ENCODE measurements around the gene DNAAF3. TPM values are rescaled to one million over a fixed set of nuclear protein-coding genes. Genes with fewer than 3 reads are reported as not detected.

Gene DNAAF3
- polyA plus RNA-seq, 1 of the 3 experiments (the other 2 are of a cell fraction): 2.4 TPM

GRCh38 chr19:55132453-55133129 is 33.8 kb downstream of the DNAAF3 start:
- H3K27me3 ChIP-seq (ENCODE audit: insufficient read depth): peaks cover 13% of the 10 kb centered on the region; the same call in 1 of the 2 replicates
- no peaks in the 10 kb centered on the region for H4K20me1 ChIP-seq (ENCODE audit: insufficient read depth)
- 52% methylated on average over 14 of the region's 14 CpGs for WGBS (ENCODE audit: low lambda C conversion rate)
- H3K9ac ChIP-seq: no peak overlapping the region
- peak; percentile 56 for DNase-seq
- H3K36me3 ChIP-seq (replicated peaks in 1 of 2; ENCODE audit: control insufficient read depth in 1 of 2, insufficient read depth in 2 of 2, low read length in 1 of 2): no peaks in the 10 kb centered on the region
- H3K27ac ChIP-seq (ENCODE audit: low read depth in 2 of 2, low read length in 1 of 2): no peak overlapping the region
- TF ChIP-seq POLR2AphosphoS5 (IDR thresholded peaks at IDR 0.05; ENCODE audit: low read depth, low read length) (no peak), RAD21 (IDR thresholded peaks at IDR 0.05; ENCODE audit: low read length) (peak; percentile 55)
- TF ChIP-seq, protein P1, sequence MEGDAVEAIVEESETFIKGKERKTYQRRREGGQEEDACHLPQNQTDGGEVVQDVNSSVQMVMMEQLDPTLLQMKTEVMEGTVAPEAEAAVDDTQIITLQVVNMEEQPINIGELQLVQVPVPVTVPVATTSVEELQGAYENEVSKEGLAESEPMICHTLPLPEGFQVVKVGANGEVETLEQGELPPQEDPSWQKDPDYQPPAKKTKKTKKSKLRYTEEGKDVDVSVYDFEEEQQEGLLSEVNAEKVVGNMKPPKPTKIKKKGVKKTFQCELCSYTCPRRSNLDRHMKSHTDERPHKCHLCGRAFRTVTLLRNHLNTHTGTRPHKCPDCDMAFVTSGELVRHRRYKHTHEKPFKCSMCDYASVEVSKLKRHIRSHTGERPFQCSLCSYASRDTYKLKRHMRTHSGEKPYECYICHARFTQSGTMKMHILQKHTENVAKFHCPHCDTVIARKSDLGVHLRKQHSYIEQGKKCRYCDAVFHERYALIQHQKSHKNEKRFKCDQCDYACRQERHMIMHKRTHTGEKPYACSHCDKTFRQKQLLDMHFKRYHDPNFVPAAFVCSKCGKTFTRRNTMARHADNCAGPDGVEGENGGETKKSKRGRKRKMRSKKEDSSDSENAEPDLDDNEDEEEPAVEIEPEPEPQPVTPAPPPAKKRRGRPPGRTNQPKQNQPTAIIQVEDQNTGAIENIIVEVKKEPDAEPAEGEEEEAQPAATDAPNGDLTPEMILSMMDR (IDR thresholded peaks at IDR 0.05): peak; percentile 41
- peaks cover 4% of the 10 kb centered on the region for H3F3A ChIP-seq (replicated peaks; ENCODE audit: insufficient read depth)
- no peak overlapping the region for H2AFZ ChIP-seq (ENCODE audit: low read depth)
- no peaks in the 10 kb centered on the region for H3K9me2 ChIP-seq
- POLR2A ChIA-PET: interaction anchor here (0.5 kb wide), 1 partner anchor 104 kb away, joined by 5 read pairs; no protein-coding TSS in a partner anchor
- CTCF ChIA-PET: interaction anchor here (0.7 to 3.2 kb wide), 13 partner anchors 10 to 486 kb away, joined by 3 to 37 read pairs (median 4); partner anchors contain the start of gene PPP1R12C
- no peaks in the 10 kb centered on the region for H3K9me3 ChIP-seq
- no peaks in the 10 kb centered on the region for H3K79me2 ChIP-seq (ENCODE audit: insufficient read depth)
- H3K4me3 ChIP-seq (ENCODE audit: low read depth in 2 of 2, low read length in 1 of 2): no peak overlapping the region
- no peak overlapping the region for H3K4me2 ChIP-seq
- H3K4me1 ChIP-seq (ENCODE audit: control insufficient read depth in 1 of 2, insufficient read depth in 2 of 2, low read depth in 1 of 2, low read length in 1 of 2): no peaks in the 10 kb centered on the region

DNA sequence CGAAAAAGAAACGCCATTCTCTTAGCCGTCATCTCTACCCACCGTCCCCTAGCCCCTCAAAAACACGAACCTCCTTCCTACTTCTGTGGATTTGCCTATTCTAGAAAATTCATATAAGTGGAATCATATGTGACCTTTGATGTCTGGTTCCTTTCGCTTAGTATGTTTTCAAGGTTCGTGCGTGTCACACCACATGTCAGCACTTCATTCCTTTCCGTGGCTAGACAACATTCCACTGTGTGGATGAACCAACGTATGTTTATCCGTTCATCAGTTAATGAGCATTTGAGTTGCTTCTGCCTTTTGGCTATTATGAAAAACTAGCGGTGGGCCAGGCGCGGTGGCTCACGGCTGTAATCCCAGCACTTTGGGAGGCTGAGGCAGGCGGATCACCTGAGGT is 35.0 kb downstream of the DNAAF3 start:
- no peak for DNase-seq
- CTCF ChIA-PET: interaction anchor here (2.5 to 3.2 kb wide), 3 partner anchors 11 to 250 kb away, joined by 8 to 37 read pairs (median 23); no protein-coding TSS in a partner anchor
- POLR2A ChIA-PET: no interaction called here

More for the DNA sequence above, 35.0 kb downstream of the DNAAF3 start:
- Histone ChIP-seq H3K9me2 (no peaks in the 10 kb centered on the region), H3K9me3 (no peaks in the 10 kb centered on the region), H4K20me1 (ENCODE audit: insufficient read depth) (no peaks in the 10 kb centered on the region), H3K4me2 (no peak overlapping the region), H3K4me1 (ENCODE audit: control insufficient read depth in 1 of 2, insufficient read depth in 2 of 2, low read depth in 1 of 2, low read length in 1 of 2) (no peaks in the 10 kb centered on the region), H3F3A (replicated peaks; ENCODE audit: insufficient read depth) (peaks cover 4% of the 10 kb centered on the region), H3K27me3 (ENCODE audit: insufficient read depth) (peaks cover 13% of the 10 kb centered on the region; the same call in 1 of the 2 replicates), H3K9ac (no peak overlapping the region), H3K36me3 (replicated peaks in 1 of 2; ENCODE audit: control insufficient read depth in 1 of 2, insufficient read depth in 2 of 2, low read length in 1 of 2) (no peaks in the 10 kb centered on the region), H3K27ac (ENCODE audit: low read depth in 2 of 2, low read length in 1 of 2) (no peak overlapping the region), H3K4me3 (ENCODE audit: low read depth in 2 of 2, low read length in 1 of 2) (no peak overlapping the region), H2AFZ (ENCODE audit: low read depth) (no peak overlapping the region), H3K79me2 (ENCODE audit: insufficient read depth) (no peaks in the 10 kb centered on the region)
- 64% methylated on average over 16 of the region's 16 CpGs for WGBS (ENCODE audit: low lambda C conversion rate)
- TF ChIP-seq SMC3 (IDR thresholded peaks at IDR 0.05; ENCODE audit: low read depth, low read length) (no peak), EP300 (IDR thresholded peaks at IDR 0.05; ENCODE audit: borderline replicate concordance in 1 of 2, low read depth in 1 of 2, low read length in 1 of 2) (no peak), RCOR1 (IDR thresholded peaks at IDR 0.05; ENCODE audit: low read length) (no peak), EZH2phosphoT487 (IDR thresholded peaks at IDR 0.05; ENCODE audit: borderline replicate concordance, low read depth) (no peak), GABPA (IDR thresholded peaks at IDR 0.05; ENCODE audit: low read depth) (no peak), RXRA (IDR thresholded peaks at IDR 0.05; ENCODE audit: borderline replicate concordance, low read depth) (no peak), RAD21 (IDR thresholded peaks at IDR 0.05; ENCODE audit: low read length) (no peak), TCF12 (IDR thresholded peaks at IDR 0.05) (no peak), CHD2 (IDR thresholded peaks at IDR 0.05; ENCODE audit: low read length, partially characterized antibody) (no peak)
- TF ChIP-seq, protein P2, sequence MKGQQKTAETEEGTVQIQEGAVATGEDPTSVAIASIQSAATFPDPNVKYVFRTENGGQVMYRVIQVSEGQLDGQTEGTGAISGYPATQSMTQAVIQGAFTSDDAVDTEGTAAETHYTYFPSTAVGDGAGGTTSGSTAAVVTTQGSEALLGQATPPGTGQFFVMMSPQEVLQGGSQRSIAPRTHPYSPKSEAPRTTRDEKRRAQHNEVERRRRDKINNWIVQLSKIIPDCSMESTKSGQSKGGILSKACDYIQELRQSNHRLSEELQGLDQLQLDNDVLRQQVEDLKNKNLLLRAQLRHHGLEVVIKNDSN (IDR thresholded peaks at IDR 0.05; ENCODE audit: borderline replicate concordance, low read depth): no peak
- TF ChIP-seq, protein P1 (IDR thresholded peaks at IDR 0.05): no peak
